HepG2 (cell line): ENCODE data around the gene SH3GL1. TPM values are rescaled to one million over a fixed set of nuclear protein-coding genes. Genes with fewer than 3 reads are reported as not detected.

ENCODE experiments used
- ATF3 ChIP-seq: sonication (generic); formaldehyde crosslinking; IDR thresholded peaks from 2 replicates; pipeline ENCODE4 v1.4.0; 2020; ENCODE audit warnings: missing genetic modification reagents
- CBX1 ChIP-seq: IDR thresholded peaks from one replicate; pipeline ENCODE4 v1.6.1; 2016; ENCODE audit warnings: antibody characterized with exemption, low read depth
- CSRNP1 ChIP-seq: sonication (generic); formaldehyde crosslinking; IDR thresholded peaks from 2 replicates; pipeline ENCODE4 v1.8.1; 2023; ENCODE audit warnings: mild to moderate bottlenecking, missing genetic modification reagents
- ELF1 ChIP-seq: sonication (generic); formaldehyde crosslinking; IDR thresholded peaks from 2 replicates; pipeline ENCODE4 v1.4.0; 2020; ENCODE audit warnings: missing genetic modification reagents
- ETV5 ChIP-seq: IDR thresholded peaks from 2 replicates; pipeline ENCODE4 v1.6.1; 2018; ENCODE audit warnings: missing biosample characterization, missing genetic modification reagents, inconsistent platforms, borderline replicate concordance
- FIP1L1 ChIP-seq: fragments of 200-400 bp; formaldehyde crosslinking; IDR thresholded peaks from 2 replicates; pipeline ENCODE4 v1.6.1; 2018; ENCODE audit warnings: low read depth, mild to moderate bottlenecking, low read length, moderate library complexity, borderline replicate concordance; ENCODE audit not compliant: insufficient read depth
- HHEX ChIP-seq: IDR thresholded peaks from 2 replicates; pipeline ENCODE4 v1.6.1; 2016; ENCODE audit warnings: control low read depth
- HINFP ChIP-seq: sonication (generic); formaldehyde crosslinking; IDR thresholded peaks from 2 replicates; pipeline ENCODE4 v1.4.0; 2020; ENCODE audit warnings: low read depth, mild to moderate bottlenecking, missing genetic modification reagents
- IRX3 ChIP-seq: sonication (generic); formaldehyde crosslinking; IDR thresholded peaks from 2 replicates; pipeline ENCODE4 v1.8.1; 2023; ENCODE audit warnings: mild to moderate bottlenecking, low read depth, missing genetic modification reagents, borderline replicate concordance
- MZF1 ChIP-seq: sonication (generic); formaldehyde crosslinking; IDR thresholded peaks from 2 replicates; pipeline ENCODE4 v1.8.1; 2023; ENCODE audit warnings: mild to moderate bottlenecking, missing genetic modification reagents, borderline replicate concordance
- NR2C2 ChIP-seq: sonication (generic); formaldehyde crosslinking; IDR thresholded peaks from 2 replicates; pipeline ENCODE4 v1.4.0; 2020; ENCODE audit warnings: missing genetic modification reagents, mild to moderate bottlenecking, moderate library complexity, borderline replicate concordance
- NR2F6 ChIP-seq, 2 experiments: IDR thresholded peaks; 2 replicates each; pipeline ENCODE4 v1.6.1; 2016; ENCODE audit warnings: antibody characterized with exemption in 1 of 2, mild to moderate bottlenecking in 1 of 2
- PCBP1 ChIP-seq: fragments of 200-400 bp; formaldehyde crosslinking; IDR thresholded peaks from 2 replicates; pipeline ENCODE4 v1.6.1; 2017; ENCODE audit warnings: mild to moderate bottlenecking, low read depth, low read length, borderline replicate concordance
- SAFB2 ChIP-seq: sonication (generic); formaldehyde crosslinking; IDR thresholded peaks from 2 replicates; pipeline ENCODE4 v1.5.1; 2020; ENCODE audit warnings: missing genetic modification reagents, low read depth, mild to moderate bottlenecking, borderline replicate concordance
- SRSF1 ChIP-seq: fragments of 200-400 bp; formaldehyde crosslinking; optimal IDR thresholded peaks from 2 replicates; pipeline ENCODE3; 2017; ENCODE audit warnings: mild to moderate bottlenecking, low read depth, low read length, moderate library complexity
- ZBTB38 ChIP-seq: sonication (generic); formaldehyde crosslinking; IDR thresholded peaks from 2 replicates; pipeline ENCODE4 v1.5.1; 2020; ENCODE audit warnings: mild to moderate bottlenecking, missing genetic modification reagents
- ZBTB7B ChIP-seq: sonication (generic); formaldehyde crosslinking; IDR thresholded peaks from 2 replicates; pipeline ENCODE4 v1.4.0; 2020; ENCODE audit warnings: missing genetic modification reagents
- ZFAT ChIP-seq: sonication (generic); formaldehyde crosslinking; conservative IDR thresholded peaks from 2 replicates; pipeline ENCODE4 v1.8.1; 2023; ENCODE audit warnings: missing genetic modification reagents, inconsistent platforms
- ZNF180 ChIP-seq: sonication (generic); formaldehyde crosslinking; IDR thresholded peaks from 2 replicates; pipeline ENCODE4 v1.4.0; 2020; ENCODE audit warnings: low read depth, missing genetic modification reagents, borderline replicate concordance
- ZNF282 ChIP-seq: fragments of 450-650 bp; IDR thresholded peaks from 2 replicates; pipeline ENCODE4 v1.6.1; 2018; ENCODE audit not compliant: partially characterized antibody
- ZNF441 ChIP-seq: sonication (generic); formaldehyde crosslinking; IDR thresholded peaks from 2 replicates; pipeline ENCODE4 v1.7.0; 2021; ENCODE audit warnings: missing genetic modification reagents, borderline replicate concordance
- ZNF546 ChIP-seq: sonication (generic); formaldehyde crosslinking; conservative IDR thresholded peaks from 2 replicates; pipeline ENCODE4 v1.8.1; 2023; ENCODE audit warnings: mild to moderate bottlenecking, missing genetic modification reagents
- ZNF549 ChIP-seq: sonication (generic); formaldehyde crosslinking; IDR thresholded peaks from 2 replicates; pipeline ENCODE4 v1.5.0; 2020; ENCODE audit warnings: missing genetic modification reagents
- ZNF678 ChIP-seq: sonication (generic); formaldehyde crosslinking; IDR thresholded peaks from 2 replicates; pipeline ENCODE4 v1.4.0; 2020; ENCODE audit warnings: mild to moderate bottlenecking, missing genetic modification reagents
- ZNF709 ChIP-seq: sonication (generic); formaldehyde crosslinking; IDR thresholded peaks from 2 replicates; pipeline ENCODE4 v1.5.0; 2020; ENCODE audit warnings: mild to moderate bottlenecking, missing genetic modification reagents
- ZNF740 ChIP-seq: sonication (generic); formaldehyde crosslinking; IDR thresholded peaks from 2 replicates; pipeline ENCODE4 v1.4.0; 2020; ENCODE audit warnings: missing genetic modification reagents
- ZNF878 ChIP-seq: sonication (generic); formaldehyde crosslinking; IDR thresholded peaks from 2 replicates; pipeline ENCODE4 v1.8.1; 2023; ENCODE audit warnings: mild to moderate bottlenecking, missing genetic modification reagents, moderate library complexity
- ZNF879 ChIP-seq: sonication (generic); formaldehyde crosslinking; IDR thresholded peaks from 2 replicates; pipeline ENCODE4 v1.8.1; 2023; ENCODE audit warnings: missing genetic modification reagents
- polyA plus RNA-seq, 8 experiments: library from polyadenylated mRNA; depleted of rRNA in 3 of 8; stranded (reverse) in 7 of 8; unstranded in 1 of 8; fragments of >200 nt; fragmentation: Illumina TruSeq in 4 of 8; extraction: Trizol in 4 of 8; gene quantifications; 2 replicates each; pipeline versions ENCODE4 v1.2.1 to v1.2.3, GENCODE V29; 2011 to 2016; ENCODE audit warnings: low read depth in 4 of 8, missing spikeins in 1 of 8, mixed read lengths in 1 of 8; ENCODE audit not compliant: insufficient read depth in 1 of 8
- total RNA-seq, 5 experiments: library from RNA; depleted of rRNA; stranded (reverse); fragments of >200 nt; fragmentation: Illumina TruSeq; extraction: Trizol; gene quantifications; 2 replicates each; pipeline ENCODE4 v1.2.3, GENCODE V29; 2016; ENCODE audit warnings: low read depth in 1 of 5

The SH3GL1 gene
- total and polyA plus RNA-seq, 2 of the 13 experiments (the other 11 are each of a cell fraction or from before 2014, with no cell fraction given): 33.0 to 45.1 TPM

- TF ChIP-seq SRSF1: no peak
- TF ChIP-seq ZNF282: no peak
- TF ChIP-seq ZNF441 (CRISPR knock-in tag): no peak
- TF ChIP-seq CSRNP1 (CRISPR knock-in tag): no peak
- no peak for TF ChIP-seq ATF3
- TF ChIP-seq ELF1 (CRISPR knock-in tag): peak; percentile 63; the same call in 1 of the 2 replicates
- peak; percentile 90 for TF ChIP-seq NR2C2 (CRISPR knock-in tag)
- TF ChIP-seq ZFAT: no peak
- TF ChIP-seq CBX1: no peak
- no peak for TF ChIP-seq ETV5 (CRISPR knock-in tag)
- TF ChIP-seq HINFP (CRISPR knock-in tag): no peak
- TF ChIP-seq ZNF549 (CRISPR knock-in tag): no peak
- TF ChIP-seq MZF1: no peak
- no peak for TF ChIP-seq ZBTB7B (CRISPR knock-in tag)
- TF ChIP-seq HHEX: no peak
- no peak for TF ChIP-seq ZNF678 (CRISPR knock-in tag)
- TF ChIP-seq SAFB2 (CRISPR knock-in tag): no peak
- no peak for TF ChIP-seq ZNF709 (CRISPR knock-in tag)
- TF ChIP-seq ZNF878: no peak
- peak; percentile 73 for TF ChIP-seq ZNF740 (CRISPR knock-in tag)
- TF ChIP-seq ZNF180: no peak
- no peak for TF ChIP-seq IRX3 (CRISPR knock-in tag)
- no peak for TF ChIP-seq ZNF879
- no peak for TF ChIP-seq ZNF546 (CRISPR knock-in tag)
- TF ChIP-seq FIP1L1: no peak
- TF ChIP-seq PCBP1: no peak
- TF ChIP-seq NR2F6 (IDR thresholded peaks at IDR 0.05): peak; percentile 70
- TF ChIP-seq NR2F6 (CRISPR knock-in tag; IDR thresholded peaks at IDR 0.05): peak; percentile 95
- no peak for TF ChIP-seq ZBTB38 (CRISPR knock-in tag)
Observed at GRCh38 chr19:4402171-4403004, 2.0 kb upstream of the SH3GL1 start, which contains the start of gene CHAF1A (continued).
